ENCODE data around the gene MORF4L2. TPM values are rescaled to one million over a fixed set of nuclear protein-coding genes. Genes with fewer than 3 reads are reported as not detected.
"Not testable (repeated sequence)": the region's sequence is repeated elsewhere in the genome, so short reads cannot be mapped to it uniquely, and the experiment has no call there.

Gene MORF4L2
- total RNA-seq, 3 donors from 2014 or later (not counting 1 experiment from before 2014, with no cell fraction given) = 136 to 227 (median 141) TPM

- Mint-ChIP-seq H3K27me3 (ENCODE audit: low read depth in 2 of 2) (peaks cover 9 to 46% of the 10 kb centered on the region in 2 donors), H3K9me3 (no peaks in the 10 kb centered on the region), H3K36me3 (no peaks in the 10 kb centered on the region), H3K4me1 (peaks cover 5% of the 10 kb centered on the region in 2 donors), H3K4me3 (no peak overlapping the region), H3K27ac (no peak overlapping the region)
- Histone ChIP-seq H3K4me1 (ENCODE audit: control insufficient read depth, insufficient read depth, low read length) (no peaks in the 10 kb centered on the region), H3K27me3 (ENCODE audit: control insufficient read depth, insufficient read depth, low read length) (no peaks in the 10 kb centered on the region), H3K4me3 (ENCODE audit: low read length) (no peak overlapping the region), H3K27ac (ENCODE audit: low read length) (no peak overlapping the region), H3K9me3 (ENCODE audit: control insufficient read depth, insufficient read depth, low read length) (no peaks in the 10 kb centered on the region), H3K36me3 (ENCODE audit: control insufficient read depth, insufficient read depth, low read length) (no peaks in the 10 kb centered on the region)
- intact Hi-C loops (cut with micrococcal nuclease) = no loop called here
- DNase-seq (no peak), ATAC-seq (no peak)
- 90% methylated on average over 3 of the region's 5 CpGs for WGBS (ENCODE audit: insufficient coverage)
- TF ChIP-seq CTCF (IDR thresholded peaks at IDR 0.05) = no peak
These were observed 27.6 kb downstream of the MORF4L2 start for GRCh38 chrX:103658681-103659433.

GRCh38 chrX:103657066-103657465 is 29.4 kb downstream of the MORF4L2 start:
- H3K27ac Mint-ChIP-seq; DNase-seq; H3K4me1 ChIP-seq (ENCODE audit: control insufficient read depth, insufficient read depth, low read length); ATAC-seq; H3K4me1 Mint-ChIP-seq; intact Hi-C loops (cut with micrococcal nuclease); H3K36me3 ChIP-seq (ENCODE audit: control insufficient read depth, insufficient read depth, low read length); H3K36me3 Mint-ChIP-seq; H3K4me3 ChIP-seq (ENCODE audit: low read length); H3K9me3 Mint-ChIP-seq; H3K27me3 ChIP-seq (ENCODE audit: control insufficient read depth, insufficient read depth, low read length); H3K27ac ChIP-seq (ENCODE audit: low read length); H3K4me3 Mint-ChIP-seq; H3K9me3 ChIP-seq (ENCODE audit: control insufficient read depth, insufficient read depth, low read length): not testable (repeated sequence)
- peaks cover 6 to 31% of the 10 kb centered on the region in 2 donors for H3K27me3 Mint-ChIP-seq (ENCODE audit: low read depth in 2 of 2)
- 96% methylated on average over 2 of the region's 2 CpGs for WGBS (ENCODE audit: insufficient coverage)

- no peaks in the 10 kb centered on the region for H3K36me3 ChIP-seq (ENCODE audit: control insufficient read depth, insufficient read depth, low read length)
- 74% methylated on average over 3 of the region's 3 CpGs for WGBS (ENCODE audit: insufficient coverage)
- Mint-ChIP-seq H3K4me3 (no peak overlapping the region), H3K4me1 (peaks cover 5% of the 10 kb centered on the region in 2 donors), H3K36me3 (no peaks in the 10 kb centered on the region), H3K27ac (no peak overlapping the region), H3K9me3 (no peaks in the 10 kb centered on the region), H3K27me3 (ENCODE audit: low read depth in 2 of 2) (peaks cover 6 to 26% of the 10 kb centered on the region in 2 donors)
- no peaks in the 10 kb centered on the region for H3K27me3 ChIP-seq (ENCODE audit: control insufficient read depth, insufficient read depth, low read length)
- ATAC-seq (no peak), DNase-seq (no peak)
- no peak overlapping the region for H3K27ac ChIP-seq (ENCODE audit: low read length)
- H3K4me3 ChIP-seq (ENCODE audit: low read length) = no peak overlapping the region
- TF ChIP-seq CTCF (IDR thresholded peaks at IDR 0.05) = no peak
- H3K4me1 ChIP-seq (ENCODE audit: control insufficient read depth, insufficient read depth, low read length) = no peaks in the 10 kb centered on the region
- intact Hi-C loops (cut with micrococcal nuclease) = no loop called here
- no peaks in the 10 kb centered on the region for H3K9me3 ChIP-seq (ENCODE audit: control insufficient read depth, insufficient read depth, low read length)
These were observed 29.9 kb downstream of the MORF4L2 start for GRCh38 chrX:103656617-103657016.

GRCh38 chrX:103655230-103656000 is 31.1 kb downstream of the MORF4L2 start:
- peaks cover 6 to 25% of the 10 kb centered on the region in 2 donors for H3K27me3 Mint-ChIP-seq (ENCODE audit: low read depth in 2 of 2)
- H3K36me3 ChIP-seq (ENCODE audit: control insufficient read depth, insufficient read depth, low read length); intact Hi-C loops (cut with micrococcal nuclease); H3K4me1 Mint-ChIP-seq; H3K4me3 Mint-ChIP-seq; ATAC-seq; H3K4me1 ChIP-seq (ENCODE audit: control insufficient read depth, insufficient read depth, low read length); H3K27ac ChIP-seq (ENCODE audit: low read length); H3K36me3 Mint-ChIP-seq; H3K4me3 ChIP-seq (ENCODE audit: low read length); H3K9me3 ChIP-seq (ENCODE audit: control insufficient read depth, insufficient read depth, low read length); DNase-seq; H3K9me3 Mint-ChIP-seq; H3K27ac Mint-ChIP-seq; H3K27me3 ChIP-seq (ENCODE audit: control insufficient read depth, insufficient read depth, low read length): not testable (repeated sequence)
- 92% methylated on average over 3 of the region's 7 CpGs for WGBS (ENCODE audit: insufficient coverage)

Data from natural killer cell (primary cell).